DMS 273 treated with DMSO at 0.1 percent for 48 hours (cell line): ENCODE measurements around the gene FAM78A.
"Not testable (repeated sequence)": the region's sequence is repeated elsewhere in the genome, so short reads cannot be mapped to it uniquely, and the experiment has no call there.

Experiments used
- DNase-seq: peaks from one replicate; lab custom pipeline; 2025; lab: John Stamatoyannopoulos, UW

The FAM78A gene

GRCh38 chr9:131264231-131264630 lies 12.1 kb downstream of the FAM78A start:
- no peak for DNase-seq

GRCh38 chr9:131263701-131264100 lies 12.6 kb downstream of the FAM78A start:
- no peak for DNase-seq

- DNase-seq, result not testable (repeated sequence)
These were observed 13.3 kb downstream of the FAM78A start for GRCh38 chr9:131263033-131263343.

GRCh38 chr9:131262327-131263032 lies 13.8 kb downstream of the FAM78A start:
- no peak for DNase-seq

- no peak for DNase-seq
These were observed 15.4 kb downstream of the FAM78A start for GRCh38 chr9:131260751-131261452.

GRCh38 chr9:131259916-131260597 lies 16.3 kb downstream of the FAM78A start:
- DNase-seq, result no peak

- DNase-seq, result no peak
These were observed 16.8 kb downstream of the FAM78A start for GRCh38 chr9:131259432-131259898.

- no peak for DNase-seq
These were observed 17.4 kb downstream of the FAM78A start for GRCh38 chr9:131258698-131259431.

GRCh38 chr9:131258186-131258585 lies 18.1 kb downstream of the FAM78A start:
- no peak for DNase-seq

GRCh38 chr9:131257266-131258025 lies 18.9 kb downstream of the FAM78A start:
- DNase-seq, result no peak

GRCh38 chr9:131255676-131256197 lies 20.6 kb downstream of the FAM78A start:
- no peak for DNase-seq

GRCh38 chr9:131254626-131255025 lies 21.7 kb downstream of the FAM78A start:
- DNase-seq, result no peak

- no peak for DNase-seq
These were observed 22.3 kb downstream of the FAM78A start for GRCh38 chr9:131253891-131254491.

GRCh38 chr9:131252120-131252519 lies 24.2 kb downstream of the FAM78A start:
- no peak for DNase-seq

GRCh38 chr9:131246618-131247017 lies 29.7 kb downstream of the FAM78A start:
- no peak for DNase-seq

GRCh38 chr9:131244331-131244730 lies 32.0 kb downstream of the FAM78A start:
- DNase-seq, result not testable (repeated sequence)

GRCh38 chr9:131240047-131240921 lies 36.0 kb downstream of the FAM78A start:
- no peak for DNase-seq

- no peak for DNase-seq
These were observed 36.9 kb downstream of the FAM78A start for GRCh38 chr9:131239161-131239975.

- DNase-seq, result no peak
These were observed 37.8 kb downstream of the FAM78A start for GRCh38 chr9:131238402-131239021.
